Tibial nerve (tissue), 4 donors: ENCODE measurements around the gene RNF207. TPM values are rescaled to one million over a fixed set of nuclear protein-coding genes. Genes with fewer than 3 reads are reported as not detected.

ENCODE experiments used
- DNase-seq, 2 donors: peaks; one replicate each; pipeline ENCODE4 v3.0.0-alpha.2; 2019; ENCODE audit warnings: low spot score in 2 of 2
- H3K27ac ChIP-seq, 4 donors: fragments of 200-600 bp; sonication (generic) in 3 of 4; one replicate each; pipeline ENCODE4 v1.5.1; 2017 to 2019; ENCODE audit warnings: mild to moderate bottlenecking in 1 of 4
- H3K27me3 ChIP-seq, 2 donors: fragments of 200-600 bp; sonication (generic) in 1 of 2; one replicate each; pipeline versions ENCODE4 v1.5.1 to v1.6.0; 2017 to 2019
- H3K36me3 ChIP-seq, 3 donors: fragments of 200-600 bp; sonication (generic); one replicate each; pipeline ENCODE4 v1.5.1; 2018 to 2019
- H3K4me1 ChIP-seq, 4 donors: fragments of 200-600 bp; sonication (generic) in 3 of 4; one replicate each; pipeline ENCODE4 v1.5.1; 2017 to 2019
- H3K4me3 ChIP-seq, 4 donors: fragments of 200-600 bp; sonication (generic) in 3 of 4; one replicate each; pipeline ENCODE4 v1.5.1; 2017 to 2019; ENCODE audit warnings: mild to moderate bottlenecking in 1 of 4, moderate library complexity in 1 of 4
- H3K9me3 ChIP-seq, 4 donors: fragments of 200-600 bp; sonication (generic) in 3 of 4; one replicate each; pipeline ENCODE4 v1.5.1; 2017 to 2019
- CTCF ChIP-seq, 5 experiments: fragments of 200-600 bp in 3 of 5; fragments of 450-650 bp in 2 of 5; sonication (generic) in 3 of 5; IDR thresholded peaks; one replicate each; pipeline ENCODE4 v1.5.1; 2016 to 2019; ENCODE audit warnings: antibody characterized with exemption in 5 of 5, mild to moderate bottlenecking in 3 of 5, moderate library complexity in 2 of 5
- EP300 ChIP-seq, 2 donors: sonication (generic); formaldehyde crosslinking; IDR thresholded peaks; one replicate each; pipeline ENCODE4 v1.6.1; 2017; ENCODE audit warnings: antibody characterized with exemption in 2 of 2, mild to moderate bottlenecking in 1 of 2
- POLR2A ChIP-seq, 2 donors: fragments of 450-650 bp; IDR thresholded peaks; one replicate each; pipeline ENCODE4 v1.6.1; 2017; ENCODE audit warnings: antibody characterized with exemption in 2 of 2, mild to moderate bottlenecking in 2 of 2, moderate library complexity in 2 of 2
- WGBS, 2 donors: methylation state at CpG; one replicate each; pipeline ENCODE4 v1.1.5; 2018; 5-methylcytosine and 5-hydroxymethylcytosine counted together
- total RNA-seq, 4 donors: library from RNA; depleted of rRNA; stranded (reverse); fragments of >200 nt; gene quantifications; one replicate each; pipeline ENCODE4 v1.1.0, GENCODE V29; 2016

The RNF207 gene
- total RNA-seq, 4 donors from 2014 or later: 22.3 to 128 (median 42.3) TPM

GRCh38 chr1:6162773-6163172, 43.1 kb upstream of the RNF207 start:
- Histone ChIP-seq H3K4me3 (no peak overlapping the region), H3K4me1 (no peaks in the 10 kb centered on the region), H3K27me3 (peaks cover 0 to 39% of the 10 kb centered on the region in 2 donors), H3K36me3 (no peaks in the 10 kb centered on the region), H3K27ac (no peak overlapping the region), H3K9me3 (no peaks in the 10 kb centered on the region)
- WGBS, 2 donors: 43 to 60% methylated on average over 12 of the region's 13 CpGs
- no peak for DNase-seq
- TF ChIP-seq CTCF (IDR thresholded peaks at IDR 0.05) (no peak), POLR2A (IDR thresholded peaks at IDR 0.05) (no peak), EP300 (IDR thresholded peaks at IDR 0.05) (no peak)

- TF ChIP-seq POLR2A (IDR thresholded peaks at IDR 0.05) (no peak), CTCF (IDR thresholded peaks at IDR 0.05) (no peak), EP300 (IDR thresholded peaks at IDR 0.05) (no peak)
- no peaks in the 10 kb centered on the region for H3K9me3 ChIP-seq
- peaks cover 0 to 39% of the 10 kb centered on the region in 2 donors for H3K27me3 ChIP-seq
- no peaks in the 10 kb centered on the region for H3K4me1 ChIP-seq
- no peak for DNase-seq
- 81 to 83% methylated on average over 15 of the region's 15 CpGs for WGBS, 2 donors
- no peaks in the 10 kb centered on the region for H3K36me3 ChIP-seq
- H3K4me3 ChIP-seq: no peak overlapping the region
- H3K27ac ChIP-seq: no peak overlapping the region
Observed at GRCh38 chr1:6163191-6163972, 42.5 kb upstream of the RNF207 start.

DNA sequence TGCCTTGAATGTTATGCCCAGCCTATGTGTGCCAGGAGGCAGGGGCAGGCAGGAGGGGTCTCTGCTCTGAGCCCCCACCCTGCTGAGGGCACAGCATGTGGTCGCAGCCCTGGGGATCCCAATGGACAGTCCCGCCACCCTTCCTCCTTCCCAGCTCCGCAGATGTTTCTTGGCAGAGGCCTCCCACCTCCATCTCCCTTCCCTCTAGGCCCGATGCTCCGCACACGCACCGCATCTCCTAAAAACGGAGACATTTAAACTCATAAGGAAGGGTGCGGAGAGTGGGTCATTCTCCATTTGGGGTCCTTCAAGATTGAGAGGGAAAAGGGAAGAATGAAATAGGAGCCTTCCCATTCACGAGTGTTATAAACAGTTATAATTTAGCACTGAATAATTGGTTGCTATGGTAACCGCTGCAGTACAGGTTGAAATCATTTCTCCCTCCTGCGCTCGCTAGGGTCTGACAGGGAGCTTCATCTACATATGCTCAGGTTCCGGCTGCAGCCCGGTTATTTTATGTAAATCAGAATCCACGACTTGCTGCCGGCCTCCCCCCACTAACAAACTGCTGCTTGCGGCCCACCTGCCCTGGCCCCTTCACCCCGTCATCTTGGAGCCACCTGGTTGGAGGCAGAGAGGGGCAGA, 41.8 kb upstream of the RNF207 start:
- Histone ChIP-seq H3K4me1 (no peaks in the 10 kb centered on the region), H3K9me3 (no peaks in the 10 kb centered on the region), H3K27ac (no peak overlapping the region), H3K4me3 (no peak overlapping the region), H3K27me3 (peaks cover 0 to 39% of the 10 kb centered on the region in 2 donors), H3K36me3 (no peaks in the 10 kb centered on the region)
- no peak for TF ChIP-seq CTCF (IDR thresholded peaks at IDR 0.05)
- TF ChIP-seq EP300 (IDR thresholded peaks at IDR 0.05): no peak
- TF ChIP-seq POLR2A (IDR thresholded peaks at IDR 0.05): no peak
- no peak for DNase-seq
- WGBS, 2 donors: 59 to 71% methylated on average over 19 of the region's 19 CpGs

DNA sequence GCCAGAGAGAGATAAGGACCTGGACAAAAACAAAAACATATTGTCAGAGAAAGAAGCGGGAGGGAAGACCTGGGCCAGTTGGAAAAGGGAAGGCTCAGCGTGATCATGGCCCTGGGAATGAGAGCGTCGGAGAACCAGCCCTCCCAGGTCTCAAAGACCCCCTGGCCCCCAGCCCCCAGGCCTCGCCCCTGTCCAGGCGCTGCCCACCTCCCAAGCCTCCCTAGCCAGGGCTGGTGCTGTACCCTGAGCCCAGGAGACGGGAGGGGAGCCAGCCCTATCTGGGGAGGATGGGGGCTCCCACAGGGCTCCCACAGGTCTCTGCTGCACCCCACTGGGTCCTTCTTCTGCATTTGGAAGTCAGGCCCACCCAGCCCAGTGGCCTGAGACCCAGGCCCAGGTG, 40.9 kb upstream of the RNF207 start:
- H3K9me3 ChIP-seq: no peaks in the 10 kb centered on the region
- no peaks in the 10 kb centered on the region for H3K4me1 ChIP-seq
- no peak for TF ChIP-seq CTCF (IDR thresholded peaks at IDR 0.05)
- no peak for TF ChIP-seq POLR2A (IDR thresholded peaks at IDR 0.05)
- no peak for TF ChIP-seq EP300 (IDR thresholded peaks at IDR 0.05)
- no peak overlapping the region for H3K27ac ChIP-seq
- 57 to 68% methylated on average over 2 to 7 of the region's 7 CpGs for WGBS, 2 donors
- H3K4me3 ChIP-seq: no peak overlapping the region
- H3K36me3 ChIP-seq: no peaks in the 10 kb centered on the region
- H3K27me3 ChIP-seq: peaks cover 0 to 42% of the 10 kb centered on the region in 2 donors
- no peak for DNase-seq

DNA sequence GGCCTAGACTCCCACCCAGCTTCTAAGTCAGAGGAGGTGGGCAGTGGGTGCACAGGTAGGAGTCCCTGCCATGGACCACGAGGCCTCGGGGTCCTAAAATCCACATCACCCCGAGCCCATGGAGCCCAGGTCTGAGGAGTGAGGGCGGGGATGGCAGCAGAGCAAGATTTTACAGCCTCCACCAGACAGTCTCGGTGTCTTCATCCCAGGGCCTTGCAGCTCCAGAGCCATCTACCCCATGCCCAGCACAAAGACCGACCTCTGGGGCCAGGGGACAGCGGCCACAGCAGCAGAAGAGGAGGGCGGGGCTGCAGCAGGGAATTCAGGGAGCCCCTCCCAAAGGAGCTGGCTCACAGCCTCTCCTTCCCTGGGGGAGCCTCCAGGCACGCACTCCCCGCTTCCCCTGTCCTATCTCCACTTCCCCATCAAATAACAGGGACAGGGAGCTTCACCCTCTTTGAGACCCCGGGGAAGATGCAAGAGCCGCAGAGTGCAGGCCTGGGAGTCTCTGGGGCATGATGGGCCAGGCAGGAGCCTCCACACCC, 40.4 kb upstream of the RNF207 start:
- Histone ChIP-seq H3K4me3 (no peak overlapping the region), H3K4me1 (no peaks in the 10 kb centered on the region), H3K27me3 (peaks cover 0 to 44% of the 10 kb centered on the region in 2 donors), H3K36me3 (no peaks in the 10 kb centered on the region), H3K9me3 (no peaks in the 10 kb centered on the region), H3K27ac (no peak overlapping the region)
- WGBS, 2 donors: 62 to 68% methylated on average over 8 to 11 of the region's 12 CpGs
- TF ChIP-seq EP300 (IDR thresholded peaks at IDR 0.05): no peak
- no peak for TF ChIP-seq POLR2A (IDR thresholded peaks at IDR 0.05)
- TF ChIP-seq CTCF (IDR thresholded peaks at IDR 0.05): no peak
- DNase-seq: no peak
